B cell (primary cell): ENCODE measurements around the gene TXNDC17.

Experiments used
- CTCF ChIP-seq: fragments of 200-600 bp; IDR thresholded peaks from one replicate; pipeline ENCODE4 v1.8.0; 2022; ENCODE audit warnings: antibody characterized with exemption, mild to moderate bottlenecking
- EZH2 ChIP-seq: IDR thresholded peaks from 2 replicates; pipeline ENCODE4 v1.6.1; 2012; ENCODE audit warnings: borderline replicate concordance, low read depth, mild to moderate bottlenecking, moderate library complexity, low read length; ENCODE audit not compliant: insufficient read depth, poor library complexity, severe bottlenecking

GRCh38 chr17:6596081-6596480 lies 44.8 kb upstream of the TXNDC17 start:
- TF ChIP-seq EZH2 (no peak), CTCF (no peak)
